Stimulated activated CD4-positive, alpha-beta T cell treated with anti-CD3 and anti-CD28 coated beads, Interleukin-1b, Interleukin-23, amount 100 ng/mL, for 1 hour (primary cell): ENCODE results near the gene PARD3B.
"Not testable (repeated sequence)": the region's sequence is repeated elsewhere in the genome, so short reads cannot be mapped to it uniquely, and the experiment has no call there.

Source experiments
- DNase-seq, 2 donors: peaks; one replicate each; pipeline ENCODE4 v3.0.0-alpha.2; 2020; ENCODE audit warnings: low read depth in 2 of 2

The PARD3B gene

DNA sequence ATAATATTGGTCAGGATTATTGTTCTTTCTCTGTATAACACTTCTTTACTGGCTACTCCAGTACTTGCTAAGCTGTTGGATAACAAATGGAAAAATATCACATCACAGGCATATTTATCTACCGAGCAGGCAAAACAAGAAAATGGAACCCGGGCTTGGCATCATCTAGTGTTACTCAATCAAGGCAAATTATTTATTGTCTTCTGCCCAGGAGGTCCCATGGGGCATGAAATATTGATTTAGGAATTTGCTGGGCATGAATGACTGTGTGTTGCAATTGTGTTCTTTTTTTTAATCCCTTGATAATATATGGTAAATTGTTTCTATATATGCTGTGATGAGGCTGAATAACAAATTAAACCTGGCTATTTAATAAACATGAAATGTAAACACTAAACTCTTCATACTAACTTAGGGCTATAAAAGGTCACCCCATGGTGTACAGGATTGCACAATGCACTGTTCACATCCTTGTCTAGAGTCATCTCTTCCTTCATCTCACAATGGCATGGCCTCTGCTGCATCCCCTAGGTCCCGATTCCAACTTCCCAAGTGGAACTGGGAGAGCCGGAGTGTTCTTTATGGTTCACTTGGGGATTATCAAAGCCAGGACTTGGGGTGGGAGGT, 2.2 kb upstream of the PARD3B start:
- DNase-seq = no peak

DNA sequence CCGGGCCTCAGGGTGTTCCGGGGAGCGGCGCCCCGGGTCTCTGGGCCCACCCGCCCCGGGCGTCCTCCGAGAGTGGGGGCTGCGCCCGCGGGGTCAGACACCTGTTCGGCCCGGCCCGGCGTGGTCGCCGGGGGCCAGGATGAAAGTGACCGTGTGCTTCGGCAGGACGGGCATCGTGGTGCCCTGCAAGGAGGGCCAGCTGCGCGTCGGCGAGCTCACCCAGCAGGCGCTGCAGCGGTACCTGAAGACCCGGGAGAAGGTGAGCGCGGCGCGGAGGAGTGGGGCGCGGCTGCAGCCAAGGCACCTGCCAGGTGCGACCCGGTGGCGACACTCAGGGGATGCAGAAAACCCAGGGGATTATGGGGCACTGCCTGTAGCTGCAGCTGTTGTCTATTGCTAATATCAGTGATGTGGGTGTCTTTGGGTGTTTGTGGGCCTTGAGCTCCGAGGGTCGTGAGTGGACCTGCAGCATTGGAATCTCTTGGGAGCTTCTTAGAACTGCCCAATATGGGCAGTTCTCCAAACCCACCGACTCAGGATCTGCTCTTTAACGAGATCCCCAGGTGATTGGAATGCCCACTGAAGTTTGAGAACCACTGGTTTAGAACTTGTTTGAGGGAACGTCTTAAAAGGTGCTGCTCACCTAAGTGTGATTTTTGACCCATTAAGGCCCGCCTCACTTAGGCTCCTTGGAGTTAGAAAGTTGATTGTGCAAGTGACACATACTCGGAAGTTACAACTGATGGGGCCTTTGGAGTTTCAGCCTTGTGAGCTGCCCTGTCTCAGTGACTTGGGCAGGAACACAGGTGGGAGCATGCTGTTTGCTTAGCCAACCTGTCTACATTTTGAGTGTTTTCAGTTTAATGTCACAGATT, 823 bp downstream of the PARD3B start:
- no peak for DNase-seq

DNA sequence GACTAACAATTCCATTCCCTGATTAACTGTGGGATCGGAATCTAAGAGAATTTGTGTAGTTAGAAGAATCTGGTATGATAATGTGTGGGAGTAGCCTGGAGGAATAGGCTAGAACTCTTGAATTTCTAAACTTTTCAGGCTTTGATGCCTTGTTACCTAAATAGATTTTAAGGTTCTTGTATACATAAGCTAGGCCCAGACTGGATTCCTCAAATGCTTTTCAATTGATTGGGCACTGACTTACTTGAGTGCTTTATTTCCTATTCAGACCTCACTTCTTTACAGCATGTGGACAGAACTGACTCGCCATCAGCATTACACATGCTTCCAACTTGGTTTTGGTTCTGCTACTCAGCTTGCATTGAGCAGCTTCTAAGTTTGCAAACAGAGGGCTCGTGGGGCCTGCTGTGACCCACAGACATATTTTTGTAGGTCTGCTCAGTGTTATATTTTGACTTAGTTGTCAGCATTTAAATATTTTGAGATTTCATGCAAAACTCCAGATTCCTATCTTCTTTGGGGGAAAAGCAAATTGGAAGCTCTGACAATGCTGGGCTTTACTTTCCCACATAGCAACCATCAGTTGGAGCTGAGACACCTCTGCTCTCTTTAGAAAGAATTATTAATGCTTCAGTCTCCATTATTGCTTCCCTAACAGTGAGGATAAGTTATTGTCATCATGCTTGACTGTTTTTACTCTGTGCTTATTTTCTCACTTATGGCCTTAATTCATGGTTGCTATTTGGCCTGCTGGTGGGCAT, 5.7 kb downstream of the PARD3B start:
- no peak for DNase-seq

- no peak for DNase-seq
Measured at GRCh38 chr2:204551512-204551863, 6.2 kb downstream of the PARD3B start.

DNA sequence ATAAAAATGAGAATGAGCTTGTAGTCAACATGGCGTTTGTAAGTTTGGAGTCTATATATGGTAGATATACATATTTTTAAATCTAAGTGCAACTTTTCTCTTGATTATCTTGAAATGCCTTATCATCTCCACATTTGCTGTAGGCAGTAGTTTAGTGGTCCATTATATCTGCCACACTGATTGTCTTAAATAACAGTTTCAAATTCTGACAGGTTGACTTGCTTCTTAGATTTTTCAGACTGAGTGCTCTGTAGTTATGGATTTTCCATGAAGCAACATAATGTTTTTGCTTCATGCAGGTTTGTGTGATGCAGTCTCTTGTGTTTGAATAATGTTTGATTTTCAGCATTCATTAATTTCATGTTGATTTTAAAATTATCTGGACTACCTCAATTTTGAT, 12.3 kb downstream of the PARD3B start:
- DNase-seq = no peak

DNA sequence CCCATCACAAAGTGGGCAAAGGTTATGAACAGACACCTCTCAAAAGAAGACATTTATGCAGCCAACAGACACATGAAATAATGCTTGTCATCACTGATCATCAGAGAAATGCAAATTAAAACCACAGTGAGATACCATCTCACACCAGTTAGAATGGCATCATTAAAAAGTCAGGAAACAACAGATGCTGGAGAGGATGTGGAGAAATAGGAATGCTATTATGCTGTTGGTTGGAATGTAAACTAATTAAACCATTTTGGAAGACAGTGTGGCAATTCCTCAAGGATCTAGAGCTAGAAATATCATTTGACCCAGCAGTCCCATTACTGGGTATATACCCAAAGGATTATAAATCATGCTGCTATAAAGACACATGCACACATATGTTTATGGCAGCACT, 14.1 kb downstream of the PARD3B start:
- not testable (repeated sequence) for DNase-seq

DNA sequence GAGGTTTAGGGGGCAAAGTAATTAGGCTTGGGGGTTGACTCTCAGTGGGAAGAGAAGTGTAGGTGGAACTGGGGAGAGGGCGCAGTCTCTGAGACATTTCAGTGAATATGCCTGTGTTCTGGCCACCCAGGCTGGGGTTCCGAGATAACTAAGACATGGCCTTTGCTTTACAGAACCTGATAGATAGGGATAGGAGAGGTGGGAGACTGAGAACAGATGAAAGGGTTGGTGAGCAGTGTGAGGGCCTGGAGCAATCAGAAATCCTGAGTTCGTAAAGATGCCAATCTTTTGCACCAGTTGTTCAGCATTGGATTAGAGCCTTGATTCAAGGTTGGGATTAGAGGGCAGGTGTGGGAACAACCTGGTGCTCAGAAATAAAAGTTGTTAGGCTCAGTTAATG, 15.6 kb downstream of the PARD3B start:
- no peak for DNase-seq

- no peak for DNase-seq
Measured at GRCh38 chr2:204561771-204562170, 16.5 kb downstream of the PARD3B start.

- no peak for DNase-seq
Measured at GRCh38 chr2:204566439-204566838, 21.2 kb downstream of the PARD3B start.

DNA sequence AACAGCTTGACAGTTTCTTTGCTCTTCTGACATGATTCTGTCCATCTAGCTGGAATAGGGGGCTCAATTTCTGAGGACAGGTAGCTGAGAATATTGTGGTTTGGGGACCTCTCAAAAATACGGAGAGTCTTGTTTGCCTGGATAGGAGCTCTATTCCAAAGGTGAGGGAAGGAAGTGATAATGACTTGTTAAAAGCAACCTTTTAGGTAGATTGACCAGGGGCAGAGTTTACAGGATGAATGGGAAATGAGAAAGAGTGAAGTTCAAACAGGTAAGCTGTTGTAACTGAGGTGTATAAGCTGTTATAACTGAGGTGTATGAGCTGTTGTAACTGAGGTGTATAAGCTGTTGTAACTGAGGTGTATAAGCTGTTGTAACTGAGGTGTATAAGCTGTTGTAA, 25.1 kb downstream of the PARD3B start:
- no peak for DNase-seq

- no peak for DNase-seq
Measured at GRCh38 chr2:204571041-204571440, 25.8 kb downstream of the PARD3B start.

- DNase-seq = no peak
Measured at GRCh38 chr2:204571911-204572310, 26.6 kb downstream of the PARD3B start.

GRCh38 chr2:204573221-204573620, 27.9 kb downstream of the PARD3B start:
- no peak for DNase-seq

DNA sequence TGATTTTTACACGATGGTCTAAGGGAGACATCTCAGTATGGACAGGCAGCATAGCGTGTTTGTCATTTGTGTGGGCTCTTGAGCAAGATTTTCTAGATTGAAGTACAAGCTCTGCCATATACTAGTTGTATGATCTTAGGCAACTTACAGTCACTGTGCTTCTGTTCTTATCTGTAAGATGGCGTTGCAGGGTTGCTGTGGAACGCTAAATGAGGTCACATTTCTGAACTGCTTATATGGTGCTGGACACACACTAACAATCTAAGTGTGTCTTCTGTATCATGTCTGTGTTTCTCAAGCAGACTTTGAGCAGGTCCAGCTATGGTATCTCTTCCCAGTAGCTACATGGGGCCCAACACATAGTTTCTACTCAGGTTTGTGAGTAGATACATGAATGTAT, 29.2 kb downstream of the PARD3B start:
- no peak for DNase-seq

DNA sequence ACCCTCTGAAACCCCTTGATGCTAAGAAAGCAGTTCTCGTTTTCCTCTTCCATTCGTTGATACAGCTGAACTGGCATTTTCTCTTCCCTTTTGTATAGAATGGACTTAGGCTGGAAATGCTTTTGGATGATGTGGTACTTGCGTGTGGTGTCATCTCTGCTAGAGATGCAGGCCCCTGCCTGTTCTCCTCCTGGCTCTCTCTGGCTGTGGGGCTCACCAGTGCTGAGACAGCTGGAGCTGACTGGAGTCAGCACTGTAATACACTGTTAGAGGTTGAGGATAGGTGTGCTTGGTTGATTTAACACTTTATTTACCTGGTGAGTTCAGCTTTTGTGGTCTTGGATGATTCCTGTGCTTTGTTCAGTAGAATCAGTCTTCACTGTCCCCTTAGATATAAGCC, 30.2 kb downstream of the PARD3B start:
- no peak for DNase-seq

GRCh38 chr2:204576362-204576979, 31.2 kb downstream of the PARD3B start:
- DNase-seq = no peak

DNA sequence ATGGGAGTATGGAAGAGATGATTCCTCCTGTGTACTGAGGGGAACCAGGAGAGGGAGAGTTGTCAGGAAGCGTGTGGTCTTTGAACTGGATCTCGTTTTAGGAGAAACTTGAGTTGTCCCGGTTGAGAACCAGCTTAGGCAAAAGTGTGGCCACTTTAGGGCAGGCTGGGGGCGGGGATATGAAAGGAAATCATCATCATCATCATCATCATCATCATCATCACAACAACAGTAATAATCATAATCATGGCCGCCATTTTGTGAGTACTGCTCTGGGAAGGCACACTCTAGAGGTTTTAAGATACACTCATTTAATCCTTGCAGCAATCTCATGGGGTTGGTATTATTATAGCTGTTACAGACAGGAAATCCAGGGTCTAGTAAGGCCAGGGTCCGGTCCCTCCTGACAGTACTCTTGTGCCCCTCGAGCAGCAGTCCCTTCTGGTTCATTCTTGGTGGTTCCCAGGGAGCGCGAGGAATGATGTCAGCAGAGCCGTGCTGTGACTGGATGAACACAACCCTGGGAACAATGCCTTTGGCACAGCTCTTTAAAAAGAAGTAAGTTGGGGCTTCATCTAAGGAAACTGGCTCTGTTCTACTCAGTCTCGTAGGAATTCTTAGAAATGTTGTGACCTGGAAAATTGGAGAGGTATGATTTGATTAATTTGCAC, 33.8 kb downstream of the PARD3B start:
- no peak for DNase-seq

- no peak for DNase-seq
Measured at GRCh38 chr2:204581946-204582345, 36.7 kb downstream of the PARD3B start.

- no peak for DNase-seq
Measured at GRCh38 chr2:204583773-204584172, 38.5 kb downstream of the PARD3B start.

GRCh38 chr2:204585930-204586329, 40.7 kb downstream of the PARD3B start:
- no peak for DNase-seq

- DNase-seq = no peak
Measured at GRCh38 chr2:204586444-204587180, 41.3 kb downstream of the PARD3B start.
